ENCODE measurements around the gene TWIST2. TPM values are rescaled to one million over a fixed set of nuclear protein-coding genes. Genes with fewer than 3 reads are reported as not detected.

The TWIST2 gene
- total RNA-seq, 2 donors from 2014 or later: 23.5 to 52.9 TPM

- Histone ChIP-seq H3K27me3 (replicated peaks; ENCODE audit: insufficient read depth) (no peaks in the 10 kb centered on the region), H3K36me3 (no peaks in the 10 kb centered on the region), H3K4me3 (no peak overlapping the region), H3K9me3 (no peaks in the 10 kb centered on the region), H3K27ac (no peak overlapping the region), H3K4me1 (replicated peaks) (no peaks in the 10 kb centered on the region)
- WGBS: 51% methylated on average over 11 of the region's 11 CpGs
- no peak for DNase-seq (ENCODE audit: low spot score)
- intact Hi-C loops (cut with DNase I): no loop called here
- TF ChIP-seq POLR2A (IDR thresholded peaks at IDR 0.05) (no peak), POLR2AphosphoS5 (IDR thresholded peaks at IDR 0.05) (no peak), CTCF (IDR thresholded peaks at IDR 0.05) (no peak)
These were observed 71.4 kb downstream of the TWIST2 start for GRCh38 chr2:238919307-238919706.

- no peaks in the 10 kb centered on the region for H3K36me3 ChIP-seq
- H3K27me3 ChIP-seq (replicated peaks; ENCODE audit: insufficient read depth): no peaks in the 10 kb centered on the region
- no peak overlapping the region for H3K27ac ChIP-seq
- WGBS: 82% methylated on average over 3 of the region's 3 CpGs
- no peaks in the 10 kb centered on the region for H3K9me3 ChIP-seq
- H3K4me3 ChIP-seq: no peak overlapping the region
- DNase-seq (ENCODE audit: low spot score): no peak
- intact Hi-C loops (cut with DNase I): no loop called here
- no peaks in the 10 kb centered on the region for H3K4me1 ChIP-seq (replicated peaks)
- TF ChIP-seq POLR2A (IDR thresholded peaks at IDR 0.05): no peak
- TF ChIP-seq CTCF (IDR thresholded peaks at IDR 0.05): no peak
- no peak for TF ChIP-seq POLR2AphosphoS5 (IDR thresholded peaks at IDR 0.05)
These were observed 72.2 kb downstream of the TWIST2 start for GRCh38 chr2:238920053-238920452.

GRCh38 chr2:238920601-238921001 lies 72.7 kb downstream of the TWIST2 start:
- H3K4me3 ChIP-seq: no peak overlapping the region
- intact Hi-C loops (cut with DNase I): no loop called here
- H3K27me3 ChIP-seq (replicated peaks; ENCODE audit: insufficient read depth): no peaks in the 10 kb centered on the region
- no peaks in the 10 kb centered on the region for H3K36me3 ChIP-seq
- no peak for DNase-seq (ENCODE audit: low spot score)
- no peaks in the 10 kb centered on the region for H3K4me1 ChIP-seq (replicated peaks)
- H3K27ac ChIP-seq: no peak overlapping the region
- WGBS: 77% methylated on average over 4 of the region's 4 CpGs
- no peaks in the 10 kb centered on the region for H3K9me3 ChIP-seq
- no peak for TF ChIP-seq POLR2A (IDR thresholded peaks at IDR 0.05)
- no peak for TF ChIP-seq POLR2AphosphoS5 (IDR thresholded peaks at IDR 0.05)
- no peak for TF ChIP-seq CTCF (IDR thresholded peaks at IDR 0.05)

GRCh38 chr2:238921259-238921658 lies 73.4 kb downstream of the TWIST2 start:
- TF ChIP-seq POLR2AphosphoS5 (IDR thresholded peaks at IDR 0.05) (no peak), POLR2A (IDR thresholded peaks at IDR 0.05) (no peak), CTCF (IDR thresholded peaks at IDR 0.05) (no peak)
- Histone ChIP-seq H3K27ac (no peak overlapping the region), H3K36me3 (no peaks in the 10 kb centered on the region), H3K27me3 (replicated peaks; ENCODE audit: insufficient read depth) (no peaks in the 10 kb centered on the region), H3K4me1 (replicated peaks) (no peaks in the 10 kb centered on the region), H3K4me3 (no peak overlapping the region), H3K9me3 (no peaks in the 10 kb centered on the region)
- 94% methylated on average over 8 of the region's 8 CpGs for WGBS
- no peak for DNase-seq (ENCODE audit: low spot score)
- intact Hi-C loops (cut with DNase I): no loop called here

GRCh38 chr2:238921681-238922319 lies 73.9 kb downstream of the TWIST2 start:
- no peak for DNase-seq (ENCODE audit: low spot score)
- no peak for TF ChIP-seq POLR2A (IDR thresholded peaks at IDR 0.05)
- TF ChIP-seq CTCF (IDR thresholded peaks at IDR 0.05): no peak
- TF ChIP-seq POLR2AphosphoS5 (IDR thresholded peaks at IDR 0.05): no peak
- H3K27ac ChIP-seq: no peak overlapping the region
- intact Hi-C loops (cut with DNase I): no loop called here
- H3K4me1 ChIP-seq (replicated peaks): no peaks in the 10 kb centered on the region
- H3K27me3 ChIP-seq (replicated peaks; ENCODE audit: insufficient read depth): no peaks in the 10 kb centered on the region
- no peaks in the 10 kb centered on the region for H3K9me3 ChIP-seq
- H3K36me3 ChIP-seq: no peaks in the 10 kb centered on the region
- 90% methylated on average over 15 of the region's 15 CpGs for WGBS
- H3K4me3 ChIP-seq: no peak overlapping the region

All from prostate gland (tissue), 2 donors.